ENCODE results near the gene VMAC. TPM values are rescaled to one million over a fixed set of nuclear protein-coding genes. Genes with fewer than 3 reads are reported as not detected.

The VMAC gene
- total and polyA plus RNA-seq, 2 of the 13 experiments (the other 11 are each of a cell fraction or from before 2014, with no cell fraction given) = 2.4 TPM

GRCh38 chr19:5870986-5871394, 33.7 kb upstream of the VMAC start (continued):
- TF ChIP-seq FOXA1 (IDR thresholded peaks at IDR 0.05) (no peak), FOXA1 (CRISPR knock-in tag; IDR thresholded peaks at IDR 0.05) (peak; percentile 90), ZNF143 (CRISPR knock-in tag; IDR thresholded peaks at IDR 0.05) (no peak; the same call in 1 of the 2 replicates), AGO2 (optimal IDR thresholded peaks at IDR 0.05; ENCODE audit: low read depth, low read length) (no peak), ZNF382 (CRISPR knock-in tag; IDR thresholded peaks at IDR 0.05; ENCODE audit: borderline replicate concordance) (no peak), ZNF713 (CRISPR knock-in tag; IDR thresholded peaks at IDR 0.05) (no peak), CEBPB (IDR thresholded peaks at IDR 0.05; ENCODE audit: borderline replicate concordance, low read depth, low read length) (peak; percentile 99), POGZ (CRISPR knock-in tag; IDR thresholded peaks at IDR 0.05) (peak; percentile 89), ZNF549 (CRISPR knock-in tag; IDR thresholded peaks at IDR 0.05) (no peak), CTCF (CRISPR knock-in tag; IDR thresholded peaks at IDR 0.05) (peak; percentile 19; the same call in 1 of the 2 replicates), ZFP90 (CRISPR knock-in tag; IDR thresholded peaks at IDR 0.05; ENCODE audit: borderline replicate concordance) (no peak; the same call in 1 of the 2 replicates), MAFK (conservative IDR thresholded peaks at IDR 0.05 in 1 of 2, IDR thresholded peaks at IDR 0.05 in 1 of 2; ENCODE audit: low read length in 2 of 2) (no peak), ZSCAN25 (CRISPR knock-in tag; IDR thresholded peaks at IDR 0.05) (peak; percentile 76), ZNF580 (CRISPR knock-in tag; IDR thresholded peaks at IDR 0.05; ENCODE audit: borderline replicate concordance, low read depth) (peak; percentile 77), ZNF138 (CRISPR knock-in tag; IDR thresholded peaks at IDR 0.05; ENCODE audit: low read depth) (no peak), GTF3A (CRISPR knock-in tag; conservative IDR thresholded peaks at IDR 0.05) (no peak), PAXIP1 (CRISPR knock-in tag; conservative IDR thresholded peaks at IDR 0.05) (peak; percentile 99)
